GM19240 (cell line): Measurements from ENCODE around the gene RIBC2.

Experiments
- DNase-seq: peaks from one replicate; pipeline ENCODE4 v3.0.0; 2011; ENCODE audit warnings: low spot score; ENCODE audit not compliant: insufficient read length

The RIBC2 gene

GRCh38 chr22:45472426-45472825 is 58.9 kb downstream of the RIBC2 start:
- no peak for DNase-seq

DNA sequence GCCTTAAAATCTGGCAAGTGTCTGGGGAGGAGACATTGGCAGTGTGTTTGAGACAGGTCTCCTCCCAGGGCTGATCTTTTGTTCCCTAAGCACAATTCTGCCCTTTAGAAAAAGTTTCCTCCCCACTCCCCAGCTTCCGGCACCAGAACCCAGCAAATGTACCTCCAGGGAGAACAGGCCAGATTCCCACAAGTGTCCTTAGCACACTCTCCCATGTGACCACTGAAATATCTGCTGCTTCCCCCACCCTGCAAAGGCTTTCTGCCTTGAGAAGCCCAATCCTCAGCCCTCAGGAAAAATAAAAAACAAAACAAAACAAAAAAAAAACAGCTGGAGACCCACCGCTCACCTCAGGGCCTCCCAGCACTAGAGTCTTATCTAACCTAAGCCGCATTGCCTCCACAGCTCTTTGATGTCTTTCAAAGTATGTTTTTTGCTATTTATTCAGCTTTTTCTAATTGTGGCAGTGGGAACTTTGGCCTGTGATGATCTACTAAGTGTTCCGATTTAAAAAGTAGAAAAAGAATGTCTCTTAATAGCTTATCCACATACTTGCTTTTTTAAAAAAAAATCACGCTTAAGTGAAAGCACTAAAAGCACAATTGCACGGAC is 60.2 kb downstream of the RIBC2 start:
- no peak for DNase-seq

GRCh38 chr22:45475063-45475747 is 61.7 kb downstream of the RIBC2 start:
- no peak for DNase-seq

DNA sequence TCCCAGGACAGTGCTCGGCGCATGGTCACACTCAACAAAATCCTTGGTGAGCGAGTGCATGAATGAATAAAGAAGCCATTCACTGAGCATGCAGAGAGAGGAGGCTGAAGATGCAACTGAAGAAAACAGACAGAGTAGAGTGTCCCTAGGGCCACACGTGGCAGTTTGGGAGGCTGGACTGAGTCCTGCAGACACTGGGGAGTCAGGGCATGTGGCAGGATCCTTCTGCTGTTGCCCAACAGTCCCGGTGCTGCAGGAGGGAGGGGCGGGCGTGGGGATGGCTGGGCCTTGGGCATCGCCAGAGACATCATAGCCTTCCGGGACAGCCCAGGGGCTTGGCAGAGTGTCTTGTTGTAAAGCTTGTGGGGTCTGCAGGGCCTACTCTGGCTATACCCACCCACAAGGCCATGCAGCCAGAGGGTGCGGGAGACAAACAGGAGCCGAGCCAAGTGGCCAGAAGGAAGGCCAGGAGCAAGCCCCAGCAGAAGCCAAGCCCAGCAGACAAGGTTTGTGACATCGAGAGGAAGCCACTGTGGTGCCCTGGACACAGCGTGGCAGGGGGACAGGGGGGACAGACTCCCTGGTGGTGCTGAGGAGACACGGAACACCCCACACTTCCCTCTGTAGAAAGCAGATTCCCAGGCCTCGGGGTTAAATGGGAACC is 62.5 kb downstream of the RIBC2 start:
- no peak for DNase-seq

GRCh38 chr22:45476814-45477213 is 63.3 kb downstream of the RIBC2 start:
- no peak for DNase-seq

DNA sequence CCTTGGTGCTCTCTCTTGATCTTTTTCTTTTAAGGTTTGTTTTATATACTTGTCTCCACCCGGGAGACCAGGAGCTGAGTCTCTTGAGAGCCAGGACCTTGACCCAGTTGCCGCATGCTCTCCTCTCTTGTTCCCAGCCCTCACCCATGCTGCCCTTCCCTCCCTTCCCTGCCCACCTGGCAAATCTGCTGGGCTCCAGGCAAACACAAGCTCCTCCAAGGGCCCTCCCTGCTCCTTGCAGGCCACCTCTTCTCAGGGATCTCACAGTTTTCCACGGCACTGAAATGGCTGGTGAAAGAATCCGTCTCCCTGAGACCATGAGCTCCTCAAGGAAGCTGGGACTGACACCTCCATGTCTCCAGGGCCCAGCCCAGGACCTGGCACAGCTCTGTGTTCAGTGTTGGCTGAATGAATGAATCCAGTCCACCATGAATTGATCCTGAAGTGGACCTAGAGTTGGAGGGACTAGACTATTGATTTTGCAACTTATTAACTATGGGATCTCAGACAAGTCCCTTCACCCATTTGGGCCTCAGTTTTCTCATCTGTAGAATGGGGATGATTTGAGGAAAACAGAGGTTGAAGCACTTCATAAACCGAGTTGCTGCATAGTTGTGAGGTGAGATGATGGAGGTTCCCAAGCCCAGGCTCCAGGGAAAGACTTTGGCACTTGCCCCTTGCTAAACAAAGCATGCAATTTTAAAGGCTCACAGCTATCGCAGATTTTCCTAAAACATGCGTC is 64.0 kb downstream of the RIBC2 start:
- no peak for DNase-seq

DNA sequence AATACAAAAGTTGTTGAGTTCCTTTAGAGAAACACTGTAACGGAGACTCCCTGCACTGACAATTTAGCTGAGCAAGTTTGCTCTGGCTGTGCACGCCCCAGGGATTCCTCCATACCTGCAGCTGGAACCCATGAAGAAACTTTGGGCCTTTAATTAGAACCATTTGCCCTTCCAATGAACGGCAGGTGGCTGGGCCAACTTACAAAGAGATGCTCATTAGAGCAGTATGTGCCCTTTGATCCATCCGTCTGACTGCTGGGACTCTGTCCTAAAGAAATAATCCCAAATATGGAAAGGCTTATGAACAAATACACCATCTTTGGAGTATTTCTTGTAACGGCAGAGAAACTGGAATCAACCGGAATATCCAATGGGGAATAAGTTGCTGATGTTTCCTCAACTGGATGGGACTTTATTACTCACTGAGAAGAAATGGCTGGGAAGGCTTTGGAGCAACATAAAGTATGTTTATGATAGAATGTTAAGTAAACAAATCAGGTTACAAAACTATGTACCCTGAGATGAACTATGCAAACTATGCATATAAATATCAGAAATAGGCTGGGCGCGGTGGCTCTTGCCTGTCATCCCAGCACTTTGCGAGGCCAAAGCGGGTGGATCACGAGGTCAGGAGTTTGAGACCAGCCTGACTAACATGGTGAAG is 64.7 kb downstream of the RIBC2 start:
- no peak for DNase-seq

DNA sequence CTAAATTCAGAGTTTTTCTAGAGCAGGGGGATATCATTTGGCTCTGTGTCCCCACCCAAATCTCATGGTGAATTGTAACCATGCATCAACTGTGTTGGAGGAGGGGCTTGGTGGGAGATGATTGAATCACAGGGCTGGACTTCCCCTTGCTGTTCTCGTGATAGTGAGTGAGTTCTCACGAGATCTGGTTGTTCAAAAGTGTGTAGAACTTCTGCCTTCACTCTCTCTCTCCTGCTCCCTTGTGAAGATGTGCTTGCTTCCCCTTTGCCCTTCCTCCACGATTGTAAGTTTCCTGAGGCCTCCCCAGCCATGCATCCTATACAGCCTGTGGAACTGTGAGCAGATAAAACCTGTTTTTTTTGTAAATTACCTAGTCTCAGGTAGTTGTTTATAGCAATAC is 67.2 kb downstream of the RIBC2 start:
- DNase-seq: no peak

DNA sequence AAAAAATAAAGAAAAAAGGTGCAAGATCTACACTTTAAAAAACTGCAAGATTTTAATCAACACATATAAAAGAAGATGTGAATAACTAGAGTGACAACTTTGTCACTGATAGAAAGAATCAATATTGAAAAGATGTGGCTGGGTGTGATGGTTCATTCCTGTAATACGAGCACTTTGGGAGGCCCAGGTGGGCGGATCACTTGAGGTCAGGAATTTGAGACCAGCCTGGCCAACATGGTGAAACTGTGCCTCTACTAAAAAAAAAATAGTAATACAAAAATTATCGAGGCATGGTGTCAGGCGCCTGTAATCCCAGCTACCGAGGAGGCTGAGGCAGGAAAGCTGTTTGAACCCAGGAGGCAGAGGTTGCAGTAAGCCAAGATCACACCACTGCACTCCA is 68.2 kb downstream of the RIBC2 start:
- DNase-seq: no peak
